Measurements from ENCODE around the gene KCNMA1.
"Not testable (repeated sequence)": the region's sequence is repeated elsewhere in the genome, so short reads cannot be mapped to it uniquely, and the experiment has no call there.

Gene KCNMA1

DNA sequence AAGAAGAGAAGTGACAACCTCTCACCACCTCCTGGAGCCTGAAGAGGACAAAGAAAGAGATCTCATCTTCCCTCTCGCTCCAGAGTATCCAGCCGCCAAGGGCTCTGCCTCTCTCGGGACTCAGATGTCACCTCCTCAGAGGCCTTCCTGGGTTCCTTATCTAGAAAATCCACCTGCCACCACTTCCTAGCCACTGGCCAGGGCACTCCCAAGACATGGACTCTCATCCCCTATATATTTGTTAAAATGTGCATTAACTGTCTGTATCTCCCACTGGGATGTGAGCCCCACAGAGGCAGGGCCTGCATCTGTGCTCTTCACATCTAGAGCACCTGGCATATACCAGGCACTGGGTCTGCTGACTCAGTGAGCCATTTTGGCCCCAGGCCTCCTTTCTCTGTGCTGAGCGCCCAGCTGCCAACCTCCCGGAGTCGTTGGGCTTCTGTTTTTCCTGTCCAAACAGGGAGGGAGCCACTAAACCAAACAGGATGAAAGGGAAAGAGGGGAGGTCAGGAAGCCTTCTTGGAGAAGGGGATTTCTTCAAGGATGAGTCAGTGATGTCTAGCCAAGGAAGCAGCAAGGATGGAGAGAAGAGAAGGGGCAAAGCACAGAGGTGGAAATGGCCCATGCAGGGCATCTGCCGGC is 58.9 kb downstream of the KCNMA1 start:
- DNase-seq: no peak

DNA sequence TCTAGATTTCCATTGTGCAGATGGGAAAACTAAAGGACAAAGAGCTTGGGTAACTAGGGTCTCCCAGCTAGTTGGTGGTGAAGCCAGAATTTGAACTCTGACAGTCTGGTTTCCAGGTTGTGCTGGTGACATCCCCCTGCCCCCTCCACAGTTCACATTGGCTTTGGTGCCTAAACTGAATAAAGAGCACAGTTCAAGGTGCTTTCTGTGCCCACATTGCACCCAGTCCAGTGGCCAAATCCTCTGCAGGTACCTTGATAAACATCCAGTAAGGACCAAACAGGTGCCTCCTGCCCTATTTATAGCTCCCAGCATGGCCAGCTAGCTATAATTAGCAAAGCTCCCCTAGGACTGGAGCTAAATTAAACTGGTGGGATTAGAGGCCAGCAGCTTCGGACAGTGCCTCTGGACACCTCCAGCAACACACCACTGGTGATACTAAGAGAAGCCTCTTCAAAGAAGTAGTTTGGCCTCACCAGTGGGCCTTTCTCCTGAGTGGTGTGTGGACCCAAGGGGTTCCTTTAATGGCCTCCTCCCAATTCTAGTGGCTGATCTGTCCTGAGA is 59.9 kb downstream of the KCNMA1 start:
- no peak for DNase-seq

DNA sequence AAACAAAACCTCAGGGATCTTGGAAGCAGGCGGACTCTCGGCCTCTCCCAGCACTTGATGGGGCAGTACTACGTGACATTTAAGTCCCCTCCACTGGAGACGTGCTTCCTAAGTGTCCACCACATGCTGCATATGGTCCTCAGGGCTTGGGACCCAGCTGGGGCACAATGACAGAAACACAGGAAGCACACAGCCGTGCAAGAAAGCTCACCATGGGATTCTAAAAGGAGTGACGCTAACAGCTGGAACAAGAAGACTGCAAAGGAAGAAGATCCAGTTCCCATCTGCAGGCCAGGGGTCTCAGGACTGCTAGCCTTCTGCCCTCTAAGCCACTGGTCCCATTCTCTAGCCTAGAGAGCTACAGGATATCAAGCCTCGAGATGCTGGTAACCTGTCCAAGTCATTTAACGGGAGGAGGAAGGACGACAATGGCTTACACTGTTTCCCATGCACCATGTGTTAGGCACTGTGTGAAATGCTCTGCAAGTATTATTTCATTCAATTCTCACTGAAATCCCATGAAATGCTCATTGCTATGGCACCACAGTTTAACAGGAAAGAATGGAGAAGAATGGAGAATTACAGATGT is 61.1 kb downstream of the KCNMA1 start:
- no peak for DNase-seq

DNA sequence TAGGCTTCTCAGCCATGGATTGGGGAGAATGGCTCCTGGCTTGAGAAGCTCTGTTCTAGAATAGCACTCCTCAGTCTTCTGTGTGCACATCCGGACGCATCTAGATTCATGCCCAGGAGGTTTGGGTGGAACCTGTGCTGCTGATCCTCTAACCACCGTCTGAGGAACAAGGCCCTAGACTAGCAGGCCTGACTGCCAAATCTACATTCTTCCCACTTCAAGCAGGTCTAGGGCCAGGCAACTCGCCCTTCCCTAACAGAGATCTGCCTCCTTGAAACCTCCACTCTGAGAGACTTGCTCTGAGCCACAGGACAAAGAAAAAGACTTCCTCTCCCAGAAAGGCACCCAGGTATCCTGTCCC is 61.6 kb downstream of the KCNMA1 start:
- no peak for DNase-seq

DNA sequence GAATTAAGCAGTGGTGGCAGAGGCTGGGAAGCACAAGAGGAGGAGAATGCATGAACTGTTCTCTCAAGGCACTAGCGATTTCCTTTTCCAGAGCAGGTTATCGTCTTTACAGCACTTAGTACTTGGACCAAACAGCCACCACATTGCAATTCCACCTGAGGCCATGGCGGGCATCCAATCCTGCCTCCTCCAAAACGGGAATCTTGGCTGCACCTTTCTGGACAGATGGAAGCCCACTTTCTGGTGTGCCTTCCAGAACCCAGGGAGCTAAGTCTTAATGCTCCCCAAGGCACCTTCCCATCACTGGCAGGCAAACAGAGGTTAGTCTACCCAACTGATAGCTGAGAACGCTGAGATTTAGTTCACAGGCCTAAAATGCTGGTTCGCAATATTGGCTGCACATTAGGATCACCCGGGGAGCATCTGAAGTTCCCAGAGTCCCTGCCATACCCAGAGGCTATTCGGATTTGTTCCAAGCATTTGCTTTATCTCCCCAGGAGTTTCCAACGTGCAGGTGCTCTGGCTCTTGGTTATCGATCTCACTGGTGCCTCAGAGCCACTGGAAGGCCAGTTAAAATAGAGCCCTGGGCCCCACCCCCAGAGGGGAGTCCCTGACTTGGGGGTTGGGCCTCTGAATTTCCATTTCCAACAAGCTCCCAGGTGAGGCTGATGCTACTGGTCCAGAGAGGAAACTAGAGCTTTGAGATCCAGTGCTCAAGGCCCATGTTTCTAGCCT is 62.2 kb downstream of the KCNMA1 start:
- DNase-seq: no peak

DNA sequence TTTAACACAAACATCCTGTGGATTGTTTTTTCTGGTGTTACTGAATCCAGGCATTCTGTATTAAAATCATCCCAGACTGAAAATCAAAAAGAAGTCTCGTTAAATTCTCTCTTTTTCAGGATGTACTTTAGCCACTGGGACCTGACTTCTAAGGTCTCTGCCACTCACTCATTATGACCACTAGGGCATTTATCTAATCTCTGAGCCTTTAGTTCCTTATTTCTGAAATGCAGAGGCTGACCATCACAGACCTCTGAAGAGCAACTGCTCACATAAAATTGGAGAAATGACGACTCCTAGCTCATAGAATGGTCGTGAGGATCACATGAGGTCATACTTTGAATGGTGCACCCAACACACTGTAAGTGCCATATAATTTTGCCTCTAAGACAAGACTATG is 63.2 kb downstream of the KCNMA1 start:
- DNase-seq: no peak

DNA sequence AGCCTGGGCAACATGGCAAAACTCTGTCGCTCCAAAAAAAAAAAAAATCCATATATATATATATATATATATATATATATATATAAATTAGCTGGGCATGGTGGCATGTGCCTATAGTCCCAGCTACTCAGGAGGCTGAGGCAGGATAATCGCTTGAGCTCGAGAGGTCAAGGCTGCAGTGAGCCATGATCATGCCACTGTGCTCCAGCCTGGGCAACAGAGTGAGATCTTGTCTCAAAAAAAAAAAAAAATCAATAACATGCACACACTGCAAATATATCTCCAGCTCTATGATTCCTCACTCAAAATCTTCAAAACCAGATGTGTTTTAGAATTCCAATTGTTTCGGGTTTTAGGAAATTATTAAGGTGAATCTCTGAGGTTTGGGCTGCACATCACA is 65.1 kb downstream of the KCNMA1 start:
- not testable (repeated sequence) for DNase-seq

DNA sequence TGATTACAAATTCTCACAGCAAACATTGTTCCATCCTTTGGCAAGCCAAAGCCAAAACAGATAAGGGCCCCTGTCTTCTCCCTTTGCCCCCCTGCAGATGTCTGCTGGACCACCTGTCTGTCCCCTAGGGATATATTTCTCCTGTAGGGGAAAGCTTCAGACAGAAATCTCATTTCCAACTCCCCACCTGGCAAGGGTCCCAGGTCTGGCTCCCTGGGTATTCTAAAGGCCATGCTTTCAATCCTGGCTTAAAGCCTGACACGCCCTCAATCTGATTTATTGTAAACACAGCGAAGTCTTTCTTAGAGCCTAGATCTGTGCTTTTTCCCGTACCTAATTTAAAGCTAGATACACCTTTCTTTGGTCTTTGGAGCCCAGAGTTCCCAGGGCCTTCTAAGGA is 66.1 kb downstream of the KCNMA1 start:
- DNase-seq: peak; percentile 88

DNA sequence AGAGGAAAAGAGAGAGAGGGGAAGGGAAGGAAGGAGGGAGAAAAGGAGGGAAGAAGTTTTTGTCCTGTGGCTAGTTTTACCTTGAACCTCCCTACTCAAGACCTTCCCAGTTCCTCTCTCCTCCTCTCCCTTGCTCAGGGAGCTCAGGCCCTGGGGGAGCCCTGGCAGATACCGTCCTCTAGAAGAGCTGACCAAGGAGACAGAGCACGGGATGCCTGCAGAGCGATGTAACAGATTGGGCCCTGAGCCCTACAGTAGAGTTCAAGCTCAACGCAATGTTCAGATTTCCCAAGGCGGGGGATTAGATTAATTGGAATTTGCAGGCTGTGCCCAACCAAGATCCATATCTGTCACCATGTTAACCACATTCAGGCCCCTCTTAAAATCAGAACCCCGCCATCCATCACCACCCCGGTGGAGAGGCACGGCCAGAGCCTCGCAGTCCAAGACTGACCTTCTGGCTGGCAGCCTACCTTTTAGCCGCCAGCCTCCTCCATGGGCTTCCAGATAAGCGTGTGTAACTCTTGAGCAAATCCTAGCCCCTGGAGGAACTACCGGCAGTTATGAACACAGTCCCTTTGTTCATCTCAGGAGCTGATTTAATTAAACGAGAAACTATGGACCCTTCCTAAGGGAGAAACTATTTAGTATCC is 70.6 kb downstream of the KCNMA1 start:
- DNase-seq: no peak

DNA sequence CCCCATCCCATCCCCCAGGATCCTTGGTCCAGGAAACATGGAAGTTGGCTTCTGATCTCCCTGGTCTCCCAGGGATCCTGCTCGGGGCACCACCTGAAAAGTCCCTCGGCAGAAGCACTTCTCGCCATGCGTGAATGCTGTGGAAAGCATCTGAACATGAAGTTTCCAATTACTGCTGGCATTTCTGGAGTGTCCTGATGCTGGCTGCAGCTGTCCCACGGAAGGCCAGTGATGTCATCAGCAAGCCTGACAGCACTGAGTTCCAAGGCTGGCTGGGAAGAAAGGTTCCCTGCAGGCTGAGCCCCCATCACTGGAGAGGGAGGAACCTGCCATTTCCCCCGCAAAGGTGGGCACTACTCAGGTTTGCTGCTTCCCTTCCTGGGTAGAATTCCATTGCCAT is 71.4 kb downstream of the KCNMA1 start:
- no peak for DNase-seq

DNA sequence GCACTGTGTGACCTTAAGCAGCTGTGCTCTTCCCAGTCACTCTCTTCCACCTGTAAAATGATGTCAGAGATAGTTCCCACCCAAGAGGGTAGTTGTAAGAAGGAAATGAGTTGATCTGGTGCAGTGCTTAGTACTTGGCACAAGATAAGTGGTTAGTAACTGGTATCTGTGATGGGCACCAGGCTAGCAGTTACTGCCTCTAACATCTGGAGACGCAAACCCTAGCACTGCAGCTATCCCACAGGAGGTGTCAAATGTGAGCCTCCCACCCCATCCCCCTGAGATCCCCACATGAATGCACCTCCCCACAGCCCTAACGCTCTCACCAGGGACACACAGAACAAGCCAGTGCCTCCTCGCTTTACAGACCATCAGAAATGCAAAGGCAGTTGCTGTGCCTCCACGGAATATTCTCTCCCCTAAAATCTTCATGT is 72.0 kb downstream of the KCNMA1 start:
- no peak for DNase-seq

DNA sequence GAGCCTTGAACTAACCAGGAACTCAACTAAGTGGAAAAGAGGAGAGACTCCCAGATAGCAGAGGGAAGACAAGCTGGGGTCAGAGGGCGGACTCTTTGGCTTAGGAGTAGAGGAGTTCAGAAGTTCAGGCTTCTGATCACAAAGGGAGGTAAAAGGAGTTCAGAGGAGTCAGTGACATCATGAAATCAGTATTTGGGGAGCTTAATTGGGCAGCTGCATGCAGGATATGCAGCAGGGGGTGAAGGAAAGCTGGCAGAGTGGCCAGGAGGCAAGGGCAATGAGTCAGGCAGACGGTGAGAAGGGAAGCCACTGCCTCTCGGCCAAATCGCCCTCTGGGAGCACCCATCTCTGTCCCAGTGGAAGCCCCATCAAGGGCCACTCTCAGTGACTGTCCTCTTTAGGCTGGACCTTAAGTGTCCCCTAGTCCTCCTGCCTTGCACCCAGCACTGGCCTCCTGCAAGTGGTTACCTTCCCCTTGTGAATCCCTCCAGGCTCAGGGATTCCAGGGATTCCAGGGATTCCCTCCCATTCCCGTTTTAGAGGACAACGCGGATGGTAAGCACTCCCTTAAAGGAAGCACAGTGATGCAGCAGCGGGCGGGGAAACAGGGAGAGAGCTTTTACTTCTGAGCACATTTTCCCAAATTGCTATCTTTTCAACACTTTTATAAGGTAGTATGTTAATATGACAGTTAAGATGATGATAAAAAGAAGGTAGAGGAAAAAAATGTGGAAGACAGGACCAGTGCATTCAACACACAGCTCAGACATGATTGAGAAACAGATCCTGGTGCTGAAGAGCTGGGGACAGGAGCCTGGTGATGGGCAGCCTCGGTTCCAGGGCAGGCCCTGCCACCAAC is 72.6 kb downstream of the KCNMA1 start:
- DNase-seq: no peak

DNA sequence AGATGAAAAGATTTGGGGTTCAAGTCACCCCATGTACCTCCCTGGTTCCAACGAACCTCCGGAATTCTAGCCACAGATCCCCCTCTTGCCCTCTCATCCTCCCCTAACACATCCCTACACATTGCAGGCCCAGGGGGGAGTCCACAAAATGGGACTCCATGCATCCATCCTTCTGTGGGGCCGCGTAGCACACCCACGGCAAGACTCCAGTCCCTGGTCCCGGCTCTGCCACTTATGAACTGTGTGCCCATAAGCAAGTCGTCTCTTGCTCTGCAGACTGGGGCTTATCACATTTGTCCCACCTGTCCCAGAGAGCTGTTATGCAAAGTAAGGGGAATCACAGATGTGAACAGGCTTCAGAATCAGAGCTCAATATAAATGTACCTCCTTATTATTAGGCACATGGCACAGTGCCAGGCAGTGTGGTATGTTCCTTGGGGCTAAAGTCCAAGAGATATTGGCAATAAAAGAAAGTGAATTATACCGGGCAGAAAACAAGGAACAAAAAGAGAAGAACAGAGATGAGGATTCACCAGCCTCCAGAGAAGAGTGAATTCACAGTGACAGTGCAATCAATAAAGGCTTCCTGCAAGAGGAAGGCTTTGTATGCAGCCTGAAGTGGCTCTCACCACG is 73.9 kb downstream of the KCNMA1 start:
- DNase-seq: no peak

DNA sequence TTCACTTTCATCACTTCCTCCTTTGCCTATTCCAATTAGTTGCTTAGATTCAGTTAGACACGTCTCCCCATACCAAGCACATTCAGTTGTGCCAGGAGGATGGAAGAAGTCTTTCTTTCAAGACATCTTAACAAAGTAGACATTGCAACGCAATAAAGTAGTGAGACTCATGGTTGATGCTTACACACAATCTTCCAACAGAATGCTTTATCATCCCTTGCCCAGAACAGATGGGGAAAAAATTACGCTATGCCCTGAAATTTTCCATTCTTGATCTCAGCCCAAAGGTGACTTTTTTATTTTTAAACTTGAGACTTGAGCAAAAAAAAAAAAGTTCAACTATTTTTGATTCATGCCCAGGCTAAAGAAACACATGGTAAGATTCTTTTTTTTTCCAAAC is 74.9 kb downstream of the KCNMA1 start:
- no peak for DNase-seq

DNA sequence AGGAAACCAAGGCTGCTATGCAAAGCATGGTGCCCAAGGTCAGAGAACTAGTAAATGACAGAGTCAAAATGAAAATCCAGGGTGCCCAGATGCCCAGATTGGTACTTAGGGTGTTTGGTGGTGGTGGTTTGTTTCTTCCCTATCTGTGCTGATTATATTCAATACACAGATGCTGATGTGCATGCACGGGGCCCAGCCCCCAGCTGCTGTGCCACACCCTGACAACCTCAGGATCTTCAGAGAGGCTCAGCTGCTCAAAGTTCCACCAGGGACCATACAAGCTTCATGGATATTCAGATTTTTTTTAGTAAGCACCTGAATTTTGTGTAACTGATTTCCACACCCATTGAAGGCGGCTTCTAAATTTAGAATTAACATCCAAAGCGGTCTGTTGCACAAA is 75.6 kb downstream of the KCNMA1 start:
- no peak for DNase-seq

DNA sequence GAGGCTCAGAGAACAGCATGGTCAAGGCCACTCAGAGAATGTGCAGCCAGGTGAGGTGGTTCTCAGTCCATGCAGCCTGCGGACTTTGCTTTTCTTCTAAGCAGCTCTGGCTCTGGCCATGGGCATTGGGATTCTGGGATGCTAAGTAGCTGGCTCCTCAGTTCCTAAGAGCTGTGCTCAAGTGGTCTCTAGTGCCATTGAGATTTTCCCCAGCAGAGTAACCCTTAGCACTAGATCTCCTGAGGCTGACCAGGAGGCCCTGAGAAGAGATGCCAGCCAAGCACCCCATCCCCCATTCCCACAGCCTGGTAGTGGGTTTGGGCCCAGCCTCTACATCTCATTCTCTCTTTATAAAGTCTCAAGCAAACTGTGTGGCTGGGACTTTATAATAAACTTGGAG is 77.1 kb downstream of the KCNMA1 start:
- DNase-seq: no peak

DNA sequence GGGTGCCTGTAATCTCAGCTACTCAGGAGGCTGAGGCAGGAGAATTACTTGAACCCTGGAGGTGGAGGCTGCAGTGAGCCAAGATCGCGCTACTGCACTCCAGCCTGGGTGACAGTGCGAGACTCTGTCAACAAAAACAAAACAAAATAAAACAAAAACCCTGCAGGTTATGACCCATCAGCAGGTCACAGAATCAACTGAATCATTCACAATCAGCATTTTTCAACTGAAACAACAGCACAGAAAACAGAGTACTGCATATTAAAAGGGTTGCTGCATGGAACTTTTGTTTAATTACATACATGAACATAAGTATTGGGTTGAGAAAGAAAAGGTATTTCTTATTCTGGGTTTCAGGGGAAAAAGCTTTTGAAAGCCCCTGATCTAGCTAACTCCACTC is 77.6 kb downstream of the KCNMA1 start:
- DNase-seq: no peak

DNA sequence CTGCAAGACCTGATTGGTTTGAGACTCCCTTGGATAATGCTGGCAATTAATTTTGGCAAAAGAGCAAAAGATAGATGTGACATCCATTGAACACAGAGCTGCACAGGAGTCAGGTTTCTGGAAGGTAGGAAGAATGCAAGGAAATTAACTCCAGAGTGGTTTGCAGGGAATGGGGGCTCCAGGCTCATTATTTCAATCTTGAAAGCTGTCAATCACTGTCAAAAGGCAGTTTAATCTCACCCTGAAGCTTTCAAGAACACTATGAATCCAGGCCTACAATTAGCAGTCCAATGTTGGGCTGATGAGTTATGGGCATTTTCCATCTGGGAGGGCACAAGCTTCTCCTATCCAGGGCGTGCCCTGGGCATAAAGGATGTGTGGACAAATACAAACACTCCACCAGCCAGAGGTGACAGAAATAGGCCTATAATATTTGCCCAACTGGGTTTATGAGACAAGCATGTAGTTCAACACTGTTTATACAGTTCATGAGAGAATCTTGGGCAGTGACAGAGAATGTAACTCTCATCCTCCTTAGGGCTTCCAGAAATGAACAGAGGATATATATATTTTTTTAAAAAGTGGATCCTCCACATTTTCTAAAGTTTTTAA is 80.5 kb downstream of the KCNMA1 start:
- no peak for DNase-seq

DNA sequence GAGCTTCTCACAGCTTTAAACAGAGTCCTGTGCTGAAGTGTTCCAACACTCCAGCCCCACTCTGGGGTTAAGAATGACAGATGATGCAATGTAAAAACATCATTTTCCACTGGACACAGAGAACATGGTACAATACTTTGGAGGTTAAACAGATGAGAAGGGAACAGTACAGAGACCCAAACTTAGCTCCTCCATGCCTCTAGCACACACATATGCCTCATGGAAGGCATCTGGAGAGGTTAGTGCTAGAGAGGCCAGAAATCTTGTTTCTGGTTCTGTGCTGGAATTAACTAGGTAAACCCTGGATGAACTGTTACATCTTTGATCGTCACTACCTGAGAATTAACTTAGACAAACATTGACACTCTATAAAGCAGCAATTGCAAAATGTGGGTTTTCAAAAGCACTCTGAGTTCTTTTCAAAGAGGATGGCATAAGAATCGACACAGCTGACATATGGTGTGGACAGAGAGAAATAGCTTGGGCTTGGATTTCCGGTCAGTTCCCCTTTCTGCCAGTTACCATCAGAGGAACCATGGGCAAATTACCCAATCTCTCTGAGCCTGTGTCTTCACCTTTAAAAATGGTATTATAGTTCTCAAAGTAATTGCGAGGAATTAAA is 81.9 kb downstream of the KCNMA1 start:
- DNase-seq: no peak

DNA sequence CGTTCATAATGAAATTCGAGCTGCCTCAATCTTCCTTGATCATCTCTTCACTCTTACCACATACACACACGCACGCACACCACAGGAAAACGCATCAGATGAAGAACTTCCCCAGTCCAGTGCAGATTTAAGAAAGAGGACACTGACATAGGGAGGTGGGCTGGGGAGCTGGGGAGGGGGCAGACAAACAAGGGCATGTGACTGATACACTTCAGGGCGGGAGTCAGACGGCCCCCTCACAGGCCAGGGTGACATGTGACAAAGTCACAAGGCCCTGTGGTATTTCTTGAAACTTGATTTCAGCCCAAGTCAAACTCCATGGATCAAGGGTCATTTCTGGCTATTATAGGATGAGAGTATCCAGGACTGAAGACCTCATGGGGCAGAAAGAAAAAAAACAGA is 82.6 kb downstream of the KCNMA1 start:
- DNase-seq: no peak

DNA sequence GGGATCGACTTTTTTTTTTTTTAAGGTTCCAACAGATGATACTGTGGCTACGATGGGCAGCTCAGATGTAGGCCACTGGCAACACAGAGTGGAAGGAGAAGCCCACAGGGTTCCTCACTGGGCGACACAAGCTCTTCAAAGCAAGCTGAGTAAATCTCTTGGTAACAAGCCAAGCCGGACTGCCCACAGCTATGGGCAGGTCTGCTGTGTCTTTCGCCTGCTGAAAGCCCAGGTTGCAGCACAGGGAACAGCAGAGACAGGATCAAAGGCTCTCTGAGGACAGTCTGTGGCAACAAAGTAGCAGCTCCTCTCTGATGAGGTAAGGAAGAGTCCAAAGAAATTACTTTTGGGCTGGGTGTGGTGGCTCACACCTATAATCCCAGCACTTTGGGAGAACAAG is 83.6 kb downstream of the KCNMA1 start:
- no peak for DNase-seq

Measured in NCI-H1092 treated with DMSO at 0.1 percent for 48 hours (cell line).